Activated naive CD8-positive, alpha-beta T cell treated with anti-CD3 and anti-CD28 coated beads for 36 hours (primary cell): ENCODE results near the gene CTCFL. TPM values are rescaled to one million over a fixed set of nuclear protein-coding genes. Genes with fewer than 3 reads are reported as not detected.
"Not testable (repeated sequence)": the region's sequence is repeated elsewhere in the genome, so short reads cannot be mapped to it uniquely, and the experiment has no call there.

ENCODE experiments used
- DNase-seq: peaks from one replicate; pipeline ENCODE4 v3.0.0; 2021
- H3K27ac Mint-ChIP-seq: one replicate; pipeline ENCODE4 v1.8.0; 2022; ENCODE audit warnings: mild to moderate bottlenecking, moderate library complexity, mixed read lengths
- H3K27me3 Mint-ChIP-seq: one replicate; pipeline ENCODE4 v1.8.0; 2022; ENCODE audit warnings: mild to moderate bottlenecking, mixed read lengths
- H3K36me3 Mint-ChIP-seq: one replicate; pipeline ENCODE4 v1.8.0; 2021; ENCODE audit warnings: mild to moderate bottlenecking, mixed read lengths
- H3K4me1 Mint-ChIP-seq: one replicate; pipeline ENCODE4 v1.8.0; 2021; ENCODE audit warnings: mixed read lengths
- H3K4me3 Mint-ChIP-seq: one replicate; pipeline ENCODE4 v1.8.0; 2022; ENCODE audit warnings: mild to moderate bottlenecking, moderate library complexity, mixed read lengths
- H3K9me3 Mint-ChIP-seq: one replicate; pipeline ENCODE4 v1.8.0; 2022; ENCODE audit warnings: mixed read lengths
- total RNA-seq, 2 experiments: library from RNA; stranded (reverse); gene quantifications; one replicate each; pipeline ENCODE4 v1.2.3, GENCODE V29; 2021

CTCFL gene
- total RNA-seq, 2 experiments from 2014 or later = not detected

- H3K27me3 Mint-ChIP-seq = no peaks in the 10 kb centered on the region
- peaks cover 4% of the 10 kb centered on the region for H3K9me3 Mint-ChIP-seq
- H3K27ac Mint-ChIP-seq = peak overlapping the region; percentile 29
- no peak overlapping the region for H3K4me3 Mint-ChIP-seq
- no peak for DNase-seq
- peaks cover 42% of the 10 kb centered on the region for H3K4me1 Mint-ChIP-seq
- H3K36me3 Mint-ChIP-seq = peaks cover 2% of the 10 kb centered on the region
Observed at GRCh38 chr20:57476084-57476526, 48.8 kb downstream of the CTCFL start.

- H3K27ac Mint-ChIP-seq = peak overlapping the region; percentile 29
- H3K27me3 Mint-ChIP-seq = no peaks in the 10 kb centered on the region
- H3K4me1 Mint-ChIP-seq = peaks cover 37% of the 10 kb centered on the region
- peaks cover 4% of the 10 kb centered on the region for H3K9me3 Mint-ChIP-seq
- no peak overlapping the region for H3K4me3 Mint-ChIP-seq
- H3K36me3 Mint-ChIP-seq = peaks cover 2% of the 10 kb centered on the region
- DNase-seq = no peak
Observed at GRCh38 chr20:57475388-57476083, 49.4 kb downstream of the CTCFL start.

- H3K36me3 Mint-ChIP-seq = peaks cover 2% of the 10 kb centered on the region
- peaks cover 4% of the 10 kb centered on the region for H3K9me3 Mint-ChIP-seq
- H3K27me3 Mint-ChIP-seq = no peaks in the 10 kb centered on the region
- DNase-seq = no peak
- no peak overlapping the region for H3K27ac Mint-ChIP-seq
- H3K4me3 Mint-ChIP-seq = no peak overlapping the region
- peaks cover 34% of the 10 kb centered on the region for H3K4me1 Mint-ChIP-seq
Observed at GRCh38 chr20:57474816-57475215, 50.1 kb downstream of the CTCFL start.

- Mint-ChIP-seq H3K9me3 (peaks cover 4% of the 10 kb centered on the region), H3K36me3 (peaks cover 2% of the 10 kb centered on the region)
Observed at GRCh38 chr20:57474205-57474604, 50.7 kb downstream of the CTCFL start.

GRCh38 chr20:57473246-57474048 is 51.5 kb downstream of the CTCFL start:
- peaks cover 34% of the 10 kb centered on the region for H3K4me1 Mint-ChIP-seq
- peaks cover 2% of the 10 kb centered on the region for H3K36me3 Mint-ChIP-seq
- DNase-seq = peak; percentile 43
- no peaks in the 10 kb centered on the region for H3K27me3 Mint-ChIP-seq
- peak overlapping the region; percentile 12 for H3K4me3 Mint-ChIP-seq
- H3K9me3 Mint-ChIP-seq = peaks cover 4% of the 10 kb centered on the region
- H3K27ac Mint-ChIP-seq = peak overlapping the region; percentile 48

More at GRCh38 chr20:57474205-57474604, 50.7 kb downstream of the CTCFL start:
- H3K27ac Mint-ChIP-seq = no peak overlapping the region
- H3K4me1 Mint-ChIP-seq = peaks cover 34% of the 10 kb centered on the region
- H3K4me3 Mint-ChIP-seq = no peak overlapping the region
- DNase-seq = no peak
- H3K27me3 Mint-ChIP-seq = no peaks in the 10 kb centered on the region

DNA sequence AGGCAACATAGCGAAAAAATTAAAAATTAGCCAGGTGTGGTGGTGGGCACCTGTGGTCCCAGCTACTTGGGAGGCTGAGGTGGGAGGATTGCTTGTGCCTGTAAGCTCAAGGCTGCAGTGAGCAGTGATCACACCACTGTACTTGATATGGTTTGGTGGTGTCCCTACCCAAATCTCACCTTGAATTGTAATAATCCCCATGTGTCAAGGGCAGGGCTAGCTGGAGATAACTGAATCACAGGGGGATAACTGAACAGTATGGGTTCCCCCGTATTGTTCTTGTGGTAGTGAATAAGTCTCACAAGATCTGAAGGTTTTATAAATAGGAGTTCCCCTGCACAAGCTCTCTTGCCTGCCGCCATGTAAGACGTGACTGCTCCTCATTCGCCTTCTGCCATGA is 52.5 kb downstream of the CTCFL start:
- not testable (repeated sequence) for H3K9me3 Mint-ChIP-seq, H3K27ac Mint-ChIP-seq, H3K36me3 Mint-ChIP-seq, H3K4me3 Mint-ChIP-seq, DNase-seq, H3K27me3 Mint-ChIP-seq
- H3K4me1 Mint-ChIP-seq = peaks cover 34% of the 10 kb centered on the region

- Mint-ChIP-seq H3K36me3 (peaks cover 2% of the 10 kb centered on the region), H3K4me3 (no peak overlapping the region), H3K27ac (no peak overlapping the region), H3K9me3 (peaks cover 4% of the 10 kb centered on the region), H3K4me1 (peaks cover 31% of the 10 kb centered on the region), H3K27me3 (no peaks in the 10 kb centered on the region)
- DNase-seq = no peak
Observed at GRCh38 chr20:57471496-57472372, 53.2 kb downstream of the CTCFL start.

DNA sequence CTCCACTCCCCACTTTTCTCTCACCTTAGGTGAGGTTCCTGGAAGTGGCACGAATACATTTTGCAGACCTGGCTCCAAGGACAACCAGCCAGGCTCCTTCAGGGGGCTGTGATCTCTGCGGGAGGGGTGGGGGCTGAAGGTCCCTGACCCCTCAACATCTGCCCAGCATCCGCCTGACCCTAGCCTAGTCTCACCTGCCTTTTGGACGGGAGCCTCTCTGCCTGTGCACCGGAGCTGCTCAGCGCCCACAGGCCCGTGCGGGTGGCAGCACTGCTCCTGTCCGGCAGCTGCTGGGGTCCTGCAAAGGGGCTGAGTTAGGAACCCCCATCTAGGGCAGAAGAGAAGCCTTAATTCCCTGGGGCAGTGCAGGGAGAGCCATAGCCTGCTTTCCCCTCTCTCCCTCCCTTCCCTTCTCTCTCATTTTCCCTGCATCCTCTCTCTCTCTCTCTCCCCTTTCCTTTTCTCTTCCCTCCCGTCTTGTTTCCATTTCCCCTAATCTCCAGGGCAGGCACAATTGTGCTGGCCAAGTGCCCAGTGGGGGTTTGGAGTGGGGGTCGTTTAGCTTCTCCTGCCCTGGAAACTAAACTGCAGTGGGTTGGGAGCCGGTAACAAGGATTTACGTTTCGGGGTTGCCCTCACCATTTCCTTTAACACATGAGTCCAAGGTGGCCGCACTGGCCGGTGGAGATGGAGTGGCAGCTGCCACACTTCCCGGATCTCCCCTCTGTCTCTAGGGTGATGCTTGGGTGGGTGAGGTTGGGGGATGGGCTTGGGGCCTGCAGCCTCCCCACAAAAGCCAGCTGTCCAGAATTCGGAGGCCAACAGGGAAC is 54.1 kb downstream of the CTCFL start:
- H3K4me3 Mint-ChIP-seq = no peak overlapping the region
- DNase-seq = no peak
- no peak overlapping the region for H3K27ac Mint-ChIP-seq
- peaks cover 2% of the 10 kb centered on the region for H3K36me3 Mint-ChIP-seq
- H3K4me1 Mint-ChIP-seq = peaks cover 23% of the 10 kb centered on the region
- no peaks in the 10 kb centered on the region for H3K27me3 Mint-ChIP-seq
- H3K9me3 Mint-ChIP-seq = peaks cover 4% of the 10 kb centered on the region

GRCh38 chr20:57470212-57470522 is 54.8 kb downstream of the CTCFL start:
- H3K27me3 Mint-ChIP-seq = no peaks in the 10 kb centered on the region
- DNase-seq = no peak
- H3K4me1 Mint-ChIP-seq = peaks cover 19% of the 10 kb centered on the region
- peaks cover 4% of the 10 kb centered on the region for H3K9me3 Mint-ChIP-seq
- no peak overlapping the region for H3K27ac Mint-ChIP-seq
- peaks cover 2% of the 10 kb centered on the region for H3K36me3 Mint-ChIP-seq
- no peak overlapping the region for H3K4me3 Mint-ChIP-seq

GRCh38 chr20:57469418-57470211 is 55.3 kb downstream of the CTCFL start:
- no peak for DNase-seq
- H3K9me3 Mint-ChIP-seq = peaks cover 4% of the 10 kb centered on the region
- no peaks in the 10 kb centered on the region for H3K27me3 Mint-ChIP-seq
- no peak overlapping the region for H3K4me3 Mint-ChIP-seq
- H3K27ac Mint-ChIP-seq = no peak overlapping the region
- H3K36me3 Mint-ChIP-seq = peaks cover 2% of the 10 kb centered on the region
- H3K4me1 Mint-ChIP-seq = peaks cover 17% of the 10 kb centered on the region

- Mint-ChIP-seq H3K4me3 (no peak overlapping the region), H3K27ac (no peak overlapping the region), H3K9me3 (peaks cover 4% of the 10 kb centered on the region)
Observed at GRCh38 chr20:57468523-57469417, 56.2 kb downstream of the CTCFL start.

DNA sequence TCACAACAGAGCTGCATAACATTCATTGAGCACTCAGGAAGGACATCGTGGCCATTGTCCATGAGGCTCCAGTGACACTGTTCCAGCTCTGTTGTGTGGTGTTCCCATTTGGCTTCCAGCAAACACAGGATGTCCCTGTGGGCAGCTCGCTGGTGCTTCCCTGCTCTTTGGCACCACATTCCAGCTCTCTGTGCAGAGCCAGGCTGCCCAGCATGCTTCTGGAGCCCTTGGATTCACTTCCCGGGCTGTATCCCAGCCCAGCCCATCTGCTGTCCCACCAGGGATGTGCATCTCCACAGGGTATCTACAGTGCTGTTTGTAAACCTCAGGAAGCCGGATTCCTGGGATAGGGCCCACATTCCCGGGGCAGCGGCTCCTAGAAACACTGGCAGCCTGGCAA is 57.2 kb downstream of the CTCFL start:
- H3K27ac Mint-ChIP-seq = no peak overlapping the region
- H3K4me3 Mint-ChIP-seq = no peak overlapping the region

More at GRCh38 chr20:57468523-57469417, 56.2 kb downstream of the CTCFL start:
- no peaks in the 10 kb centered on the region for H3K27me3 Mint-ChIP-seq
- peaks cover 2% of the 10 kb centered on the region for H3K36me3 Mint-ChIP-seq
- no peak for DNase-seq
- peaks cover 9% of the 10 kb centered on the region for H3K4me1 Mint-ChIP-seq

DNA sequence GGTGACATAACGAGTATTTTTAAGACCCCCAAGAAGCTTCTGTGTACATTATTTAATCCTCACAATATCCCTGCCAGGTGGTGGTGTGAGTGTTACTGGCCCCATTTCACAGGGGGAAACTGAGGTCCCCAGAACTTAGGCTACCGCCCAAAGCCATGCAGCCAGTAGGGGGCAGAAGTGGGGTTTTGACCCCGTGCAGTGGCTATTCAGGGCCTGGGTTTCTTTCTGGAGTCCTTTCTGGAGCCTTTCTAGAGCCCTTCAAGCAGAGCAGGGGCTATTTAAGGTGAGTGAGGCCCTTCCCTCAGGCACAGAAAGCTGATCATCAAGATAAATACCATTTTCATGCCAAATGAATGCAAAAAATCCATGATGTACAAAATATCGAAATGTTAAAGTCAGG is 59.0 kb downstream of the CTCFL start:
- no peaks in the 10 kb centered on the region for H3K27me3 Mint-ChIP-seq
- H3K27ac Mint-ChIP-seq = no peak overlapping the region
- H3K4me3 Mint-ChIP-seq = no peak overlapping the region
- H3K36me3 Mint-ChIP-seq = no peaks in the 10 kb centered on the region
- no peaks in the 10 kb centered on the region for H3K9me3 Mint-ChIP-seq
- DNase-seq = no peak
- no peaks in the 10 kb centered on the region for H3K4me1 Mint-ChIP-seq

More for the DNA sequence above, 57.2 kb downstream of the CTCFL start:
- Mint-ChIP-seq H3K9me3 (peaks cover 1% of the 10 kb centered on the region), H3K36me3 (peaks cover 2% of the 10 kb centered on the region), H3K27me3 (no peaks in the 10 kb centered on the region), H3K4me1 (no peaks in the 10 kb centered on the region)
- no peak for DNase-seq
